HG03159 (cell line): Measurements from ENCODE around the gene ARHGDIG.

Experiments used
- ATAC-seq: cut with Tn5 transposase; IDR thresholded peaks from one replicate; pipeline ENCODE4 v1.9.1; 2021; ENCODE audit warnings: mild to moderate bottlenecking, moderate library complexity; ENCODE audit not compliant: unreplicated experiment

ARHGDIG gene

GRCh38 chr16:279531-279930, 860 bp upstream of the ARHGDIG start:
- no peak for ATAC-seq

- no peak for ATAC-seq
Observed at GRCh38 chr16:280005-280460, 358 bp upstream of the ARHGDIG start.

DNA sequence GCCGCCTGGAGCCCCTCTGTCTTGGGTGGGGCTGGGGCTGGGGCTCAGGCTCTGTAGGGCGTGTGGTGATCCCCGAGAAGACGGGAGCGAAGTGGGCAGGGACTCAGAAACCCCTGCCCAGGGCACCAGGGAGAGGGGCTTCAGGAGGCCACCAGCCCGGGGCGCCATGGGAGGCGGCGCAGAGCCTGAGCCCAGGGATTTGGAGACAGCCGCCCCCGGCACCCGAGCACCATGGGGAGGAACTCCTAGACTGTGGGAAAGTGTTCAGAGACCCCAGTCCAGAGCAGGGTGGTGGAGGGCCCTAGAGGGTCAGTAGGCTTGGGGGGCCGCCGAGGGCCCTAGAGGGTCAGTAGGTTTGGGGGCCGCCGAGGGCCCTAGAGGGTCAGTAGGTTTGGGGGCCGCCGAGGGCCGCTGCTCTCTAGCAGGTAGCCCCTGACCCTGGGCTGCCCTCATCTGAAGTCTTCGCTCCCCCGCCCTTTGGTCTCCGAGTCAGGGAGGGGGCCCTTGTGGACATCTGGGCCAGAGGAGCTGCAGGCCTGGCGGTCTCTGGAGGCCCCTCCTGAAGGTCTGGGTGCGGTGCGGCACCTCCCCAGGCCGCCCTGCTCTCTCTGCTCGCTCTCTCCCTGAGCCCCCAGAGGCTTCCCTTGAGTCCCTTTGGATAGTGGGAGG, 734 bp downstream of the ARHGDIG start:
- no peak for ATAC-seq

DNA sequence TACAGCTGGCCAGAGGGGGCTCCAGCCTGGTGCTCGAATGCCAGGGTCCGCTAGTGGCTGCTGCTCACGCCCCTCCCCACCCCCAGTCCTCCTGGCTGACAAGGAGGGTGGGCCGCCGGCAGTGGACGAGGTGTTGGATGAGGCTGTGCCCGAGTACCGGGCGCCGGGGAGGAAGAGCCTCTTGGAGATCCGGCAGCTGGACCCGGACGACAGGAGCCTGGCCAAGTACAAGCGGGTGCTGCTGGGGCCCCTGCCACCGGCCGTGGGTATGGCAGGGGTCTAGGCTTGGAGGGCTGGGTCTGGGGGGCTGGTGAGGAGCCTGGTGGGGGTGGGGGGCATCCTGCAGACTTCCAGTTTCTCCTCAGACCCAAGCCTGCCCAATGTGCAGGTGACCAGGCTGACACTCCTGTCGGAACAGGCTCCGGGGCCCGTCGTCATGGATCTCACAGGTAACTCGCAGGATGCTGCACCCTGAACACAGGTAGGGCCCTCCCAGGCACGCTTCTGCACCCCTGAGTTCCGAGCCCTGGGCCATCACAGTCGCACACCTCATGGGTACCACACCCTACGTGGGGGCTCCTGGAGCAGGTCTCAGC, 1.4 kb downstream of the ARHGDIG start:
- no peak for ATAC-seq

- ATAC-seq, result no peak
Observed at GRCh38 chr16:282491-282890, 2.1 kb downstream of the ARHGDIG start.

DNA sequence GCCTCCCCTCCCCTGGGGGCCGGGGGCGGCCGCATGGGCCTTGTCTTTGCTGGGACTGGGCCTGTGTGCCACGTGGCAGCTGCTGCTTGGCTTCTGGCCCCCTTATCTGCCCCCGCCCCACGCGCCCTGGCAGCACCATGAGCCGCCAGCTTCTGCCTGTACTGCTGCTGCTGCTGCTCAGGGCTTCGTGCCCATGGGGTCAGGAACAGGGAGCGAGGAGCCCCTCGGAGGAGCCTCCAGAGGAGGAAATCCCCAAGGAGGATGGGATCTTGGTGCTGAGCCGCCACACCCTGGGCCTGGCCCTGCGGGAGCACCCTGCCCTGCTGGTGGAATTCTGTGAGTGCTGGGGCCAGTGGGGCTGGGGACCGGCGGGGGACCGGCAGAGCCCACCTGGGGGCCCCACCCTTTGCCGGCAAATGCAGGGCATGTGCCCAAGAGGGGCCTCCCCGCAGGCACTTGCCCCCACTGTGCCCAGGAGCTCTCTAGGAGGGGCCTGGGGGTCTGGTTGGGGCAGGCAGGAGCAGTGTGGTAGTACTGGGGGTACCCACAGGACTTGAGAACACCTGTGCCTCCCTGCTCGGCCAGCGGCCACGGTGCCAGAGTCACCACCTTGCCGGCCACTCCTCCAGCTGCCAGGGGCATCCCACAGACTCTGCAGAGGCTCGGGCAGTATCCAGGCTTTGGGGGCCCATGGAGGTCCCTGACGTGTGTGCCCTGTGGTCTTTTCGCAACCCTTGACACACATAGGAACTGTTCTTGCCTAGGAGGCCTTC, 2.8 kb downstream of the ARHGDIG start, which contains the start of gene PDIA2:
Gene PDIA2, plus strand, starts transcription at position 132 of the 773 bp plus-strand sequence. Its CDS starts 6 bp downstream, at position 138.
- ATAC-seq, result no peak

DNA sequence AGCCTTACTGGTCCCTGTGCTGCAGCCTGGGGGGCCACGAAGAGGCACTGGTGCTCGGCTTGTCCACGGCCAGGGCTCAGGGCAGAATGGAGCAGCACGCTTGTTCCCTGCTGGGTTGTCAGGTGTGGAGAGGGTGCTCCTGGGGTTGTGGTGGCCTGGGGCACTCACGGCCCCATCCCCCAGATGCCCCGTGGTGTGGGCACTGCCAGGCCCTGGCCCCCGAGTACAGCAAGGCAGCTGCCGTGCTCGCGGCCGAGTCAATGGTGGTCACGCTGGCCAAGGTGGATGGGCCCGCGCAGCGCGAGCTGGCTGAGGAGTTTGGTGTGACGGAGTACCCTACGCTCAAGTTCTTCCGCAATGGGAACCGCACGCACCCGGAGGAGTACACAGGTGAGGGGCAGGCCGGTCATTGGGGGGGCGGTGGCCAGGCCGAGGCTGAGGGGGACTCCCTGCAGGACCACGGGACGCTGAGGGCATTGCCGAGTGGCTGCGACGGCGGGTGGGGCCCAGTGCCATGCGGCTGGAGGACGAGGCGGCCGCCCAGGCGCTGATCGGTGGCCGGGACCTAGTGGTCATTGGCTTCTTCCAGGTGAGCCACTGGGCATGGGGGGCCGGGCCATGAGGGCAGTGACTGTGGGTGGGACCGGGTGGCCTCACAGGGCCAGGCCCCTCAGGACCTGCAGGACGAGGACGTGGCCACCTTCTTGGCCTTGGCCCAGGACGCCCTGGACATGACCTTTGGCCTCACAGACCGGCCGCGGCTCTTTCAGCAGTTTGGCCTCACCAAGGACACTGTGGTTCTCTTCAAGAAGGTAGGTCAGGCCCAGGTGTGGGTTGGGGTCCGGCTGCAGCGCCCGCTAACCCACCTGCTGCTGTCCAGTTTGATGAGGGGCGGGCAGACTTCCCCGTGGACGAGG, 4.1 kb downstream of the ARHGDIG start:
- no peak for ATAC-seq

GRCh38 chr16:285146-286055, 5.0 kb downstream of the ARHGDIG start:
- no peak for ATAC-seq

DNA sequence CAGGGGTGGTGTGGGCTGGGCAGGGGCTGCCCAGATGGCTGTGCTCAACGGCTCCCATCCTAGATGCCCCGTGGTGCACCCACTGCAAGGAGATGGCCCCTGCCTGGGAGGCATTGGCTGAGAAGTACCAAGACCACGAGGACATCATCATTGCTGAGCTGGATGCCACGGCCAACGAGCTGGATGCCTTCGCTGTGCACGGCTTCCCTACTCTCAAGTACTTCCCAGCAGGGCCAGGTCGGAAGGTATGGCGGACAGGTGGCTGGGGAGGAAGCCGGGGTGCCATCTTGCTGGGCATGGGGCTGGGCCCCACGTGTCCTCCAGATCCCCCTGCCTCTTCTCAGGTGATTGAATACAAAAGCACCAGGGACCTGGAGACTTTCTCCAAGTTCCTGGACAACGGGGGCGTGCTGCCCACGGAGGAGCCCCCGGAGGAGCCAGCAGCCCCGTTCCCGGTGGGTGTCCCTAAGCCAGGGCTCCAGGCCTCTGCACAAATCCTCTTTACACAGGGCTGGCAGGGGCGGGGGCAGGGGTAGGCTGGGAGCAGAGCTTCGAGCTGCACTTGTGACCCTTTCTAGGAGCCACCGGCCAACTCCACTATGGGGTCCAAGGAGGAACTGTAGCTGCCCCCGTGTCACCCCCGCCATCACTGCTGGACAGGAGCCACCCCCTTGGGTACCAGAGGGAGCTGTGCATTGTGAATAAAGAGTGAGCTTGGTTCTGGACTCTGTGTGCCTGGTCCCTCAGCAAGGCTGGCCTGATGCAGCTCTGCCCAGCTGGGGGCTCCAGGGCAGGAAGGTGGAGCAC, 6.3 kb downstream of the ARHGDIG start:
- no peak for ATAC-seq

DNA sequence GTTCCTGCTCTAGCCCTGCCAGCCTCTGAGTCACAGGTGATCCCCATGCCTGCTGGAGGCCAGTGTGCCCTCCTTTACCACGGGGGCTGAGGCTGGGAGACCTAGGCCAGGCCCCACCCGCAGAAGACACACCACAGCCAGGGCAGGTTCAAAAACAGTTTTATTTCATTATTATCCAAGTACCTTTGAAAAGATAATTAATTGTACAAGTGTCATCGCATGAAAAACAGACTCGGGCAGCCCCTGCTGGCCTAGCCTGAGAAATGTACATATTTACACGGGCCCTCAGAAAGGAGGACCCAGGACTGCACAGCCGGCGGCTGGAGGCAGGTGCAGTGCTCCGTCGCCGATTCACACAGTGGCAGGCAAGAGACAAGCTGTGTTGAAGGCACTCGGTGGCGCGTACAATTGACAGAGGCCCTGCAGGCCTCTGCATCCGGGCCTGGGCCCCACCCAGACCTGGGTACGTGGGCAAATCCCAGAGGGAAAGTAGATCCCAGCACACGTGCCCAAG, 7.0 kb downstream of the ARHGDIG start:
- ATAC-seq, result no peak

DNA sequence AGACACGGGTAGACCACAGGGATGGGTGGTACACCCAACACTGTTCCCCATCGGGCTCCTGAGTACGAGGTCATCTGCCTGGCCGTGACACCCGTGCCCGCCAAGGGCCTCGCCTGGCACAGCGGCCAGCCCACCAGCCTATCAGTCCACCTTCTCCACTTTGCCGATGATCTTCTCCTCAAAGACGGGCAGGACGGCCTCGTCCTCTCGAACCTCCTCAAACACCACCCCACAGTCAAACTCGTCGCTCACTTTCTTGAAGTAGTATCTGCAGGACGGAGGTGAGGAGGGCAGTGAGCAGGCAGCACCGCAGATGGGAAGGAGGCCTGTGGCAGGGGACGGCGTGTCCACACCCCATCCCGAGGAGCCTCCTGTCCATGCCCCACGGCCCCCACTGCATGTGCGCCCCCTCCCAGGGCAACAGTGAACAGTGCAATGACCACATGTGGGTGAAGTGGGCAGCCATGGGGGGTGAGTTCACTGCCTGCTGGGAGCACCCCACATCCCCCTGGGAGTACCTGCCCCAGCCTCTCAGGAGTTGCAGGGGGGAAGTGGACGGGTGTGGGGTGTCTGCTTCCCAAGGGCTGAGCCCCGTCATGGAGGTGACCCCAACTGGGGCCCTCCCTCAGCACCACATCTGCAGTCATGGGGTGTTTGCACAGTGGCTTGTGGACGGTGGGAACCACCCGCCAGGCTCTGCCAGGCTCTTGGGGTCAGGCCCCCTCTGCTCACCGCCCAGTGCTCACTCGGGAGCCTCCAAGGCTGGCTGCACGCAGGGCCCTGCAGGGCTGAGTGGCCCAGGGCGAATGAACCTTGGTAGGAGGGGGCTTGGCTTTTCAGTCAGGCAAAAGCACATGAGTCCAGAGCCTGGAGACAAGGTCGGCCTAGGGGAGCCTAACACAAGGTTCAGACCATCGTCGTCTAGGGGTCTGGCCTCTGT, 7.9 kb downstream of the ARHGDIG start:
- ATAC-seq, result no peak

GRCh38 chr16:289395-289997, 9.1 kb downstream of the ARHGDIG start:
- no peak for ATAC-seq

GRCh38 chr16:290015-290680, 9.8 kb downstream of the ARHGDIG start:
- no peak for ATAC-seq

DNA sequence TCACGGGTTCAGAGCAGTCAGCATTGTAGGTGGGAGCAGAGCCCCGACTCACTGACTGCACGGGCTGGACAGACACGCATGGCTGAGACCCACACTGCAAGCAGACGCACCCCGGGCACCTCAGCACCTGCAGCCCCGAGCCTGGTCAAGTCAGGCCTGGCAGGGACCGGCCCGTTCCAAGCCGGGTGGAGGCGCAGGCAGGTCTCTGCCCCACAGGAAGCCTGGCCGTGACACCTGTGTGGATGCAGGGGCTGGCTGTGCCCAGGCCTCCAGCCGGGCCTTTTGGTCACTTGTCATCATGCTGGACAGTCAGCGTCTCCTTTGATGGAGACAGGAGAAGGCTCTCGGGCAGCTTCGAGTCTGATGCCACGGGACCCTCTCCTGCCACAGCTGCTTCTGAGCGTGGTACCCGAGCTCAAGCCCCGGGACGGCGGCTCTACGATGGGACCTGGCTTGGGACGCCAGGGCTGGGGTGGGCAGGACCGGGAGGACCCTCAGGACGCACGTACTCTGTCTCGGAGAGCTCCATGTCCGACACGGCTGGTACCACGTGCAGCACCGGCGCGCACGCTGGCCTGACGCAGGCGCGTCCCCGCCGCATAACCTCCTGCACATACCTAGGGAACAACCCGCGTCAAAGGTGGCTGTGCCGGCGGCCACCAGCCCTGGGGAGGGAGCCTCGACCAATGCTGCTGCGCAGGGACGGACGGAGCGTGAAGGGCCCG, 10.5 kb downstream of the ARHGDIG start:
- no peak for ATAC-seq

GRCh38 chr16:291539-291938, 11.1 kb downstream of the ARHGDIG start:
- ATAC-seq, result no peak
